Measurements from ENCODE around the gene KCNH4.

- TF ChIP-seq CTCF (IDR thresholded peaks at IDR 0.05) (peak in 1 of 7 experiments; percentile 11), POLR2A (IDR thresholded peaks at IDR 0.05) (peak; percentile 64 to 79 (median 70))
Measured at GRCh38 chr17:42122371-42123303, 58.3 kb downstream of the KCNH4 start, which contains the start of gene HSPB9.

Data from body of pancreas (tissue), 4 donors.